Effector memory CD4-positive, alpha-beta T cell (primary cell): ENCODE measurements around the gene KRT33A.

Experiments
- DNase-seq, 3 donors: peaks; one replicate each; pipeline ENCODE4 v3.0.0-alpha.2; 2020
- H3K27ac ChIP-seq: 2 replicates; pipeline ENCODE4 v1.7.0; 2013; ENCODE audit warnings: mild to moderate bottlenecking, low read length, moderate library complexity; ENCODE audit not compliant: insufficient read depth, poor library complexity, severe bottlenecking
- H3K27me3 ChIP-seq: replicated peaks from 2 replicates; pipeline ENCODE4 v1.7.0; 2013; ENCODE audit warnings: mild to moderate bottlenecking, low read length; ENCODE audit not compliant: insufficient read depth, control insufficient read depth, poor library complexity, severe bottlenecking
- H3K36me3 ChIP-seq: 2 replicates; pipeline ENCODE4 v1.7.0; 2013; ENCODE audit warnings: mild to moderate bottlenecking, low read length, moderate library complexity; ENCODE audit not compliant: control insufficient read depth, insufficient read depth
- H3K4me1 ChIP-seq: 2 replicates; pipeline ENCODE4 v1.7.0; 2013; ENCODE audit warnings: low read length, mild to moderate bottlenecking; ENCODE audit not compliant: control insufficient read depth, insufficient read depth, poor library complexity, severe bottlenecking
- H3K4me3 ChIP-seq: 2 replicates; pipeline ENCODE4 v1.7.0; 2013; ENCODE audit warnings: low read length, low read depth, mild to moderate bottlenecking; ENCODE audit not compliant: insufficient read depth, poor library complexity, severe bottlenecking
- H3K9me3 ChIP-seq: 2 replicates; pipeline ENCODE4 v1.7.0; 2013; ENCODE audit warnings: mild to moderate bottlenecking, low read length, moderate library complexity; ENCODE audit not compliant: control insufficient read depth

Gene KRT33A

DNA sequence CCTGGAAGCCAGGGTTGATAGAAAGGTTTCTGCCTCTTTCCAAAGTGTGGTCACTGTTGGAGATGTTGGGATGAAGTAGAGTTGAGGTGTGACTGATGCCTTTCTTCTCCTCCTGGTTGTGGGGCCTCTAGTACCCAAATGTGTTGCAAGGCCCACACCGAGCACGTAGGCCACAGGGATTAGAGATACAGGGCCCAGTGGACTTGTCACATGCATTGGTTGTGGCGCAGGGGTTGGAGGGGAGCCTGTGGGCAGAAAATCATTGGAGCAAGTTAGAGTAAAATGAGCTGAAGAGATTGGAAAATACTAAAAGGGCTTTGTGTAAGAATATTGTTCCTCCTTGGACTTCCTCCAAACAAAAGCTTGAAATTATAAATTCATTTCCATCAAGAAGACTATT, 4.6 kb downstream of the KRT33A start:
- H3K36me3 ChIP-seq, result no peaks in the 10 kb centered on the region
- H3K27me3 ChIP-seq, result no peaks in the 10 kb centered on the region
- DNase-seq, result no peak
- peaks cover 4% of the 10 kb centered on the region for H3K9me3 ChIP-seq
- H3K4me3 ChIP-seq, result no peak overlapping the region
- peaks cover 8% of the 10 kb centered on the region for H3K4me1 ChIP-seq
- H3K27ac ChIP-seq, result no peak overlapping the region

GRCh38 chr17:41343029-41343428, 7.6 kb downstream of the KRT33A start:
- Histone ChIP-seq H3K4me1 (peaks cover 25% of the 10 kb centered on the region), H3K36me3 (no peaks in the 10 kb centered on the region)

GRCh38 chr17:41340934-41341861, 9.4 kb downstream of the KRT33A start:
- Histone ChIP-seq H3K4me1 (peaks cover 25% of the 10 kb centered on the region), H3K9me3 (peaks cover 4% of the 10 kb centered on the region), H3K4me3 (no peak overlapping the region), H3K27ac (peak overlapping the region; percentile 87), H3K27me3 (no peaks in the 10 kb centered on the region), H3K36me3 (no peaks in the 10 kb centered on the region)
- DNase-seq, result peak; percentile 34 to 51 (median 34)

More at GRCh38 chr17:41343029-41343428, 7.6 kb downstream of the KRT33A start:
- no peak for DNase-seq
- Histone ChIP-seq H3K4me3 (no peak overlapping the region), H3K27ac (no peak overlapping the region), H3K9me3 (peaks cover 4% of the 10 kb centered on the region), H3K27me3 (no peaks in the 10 kb centered on the region)

DNA sequence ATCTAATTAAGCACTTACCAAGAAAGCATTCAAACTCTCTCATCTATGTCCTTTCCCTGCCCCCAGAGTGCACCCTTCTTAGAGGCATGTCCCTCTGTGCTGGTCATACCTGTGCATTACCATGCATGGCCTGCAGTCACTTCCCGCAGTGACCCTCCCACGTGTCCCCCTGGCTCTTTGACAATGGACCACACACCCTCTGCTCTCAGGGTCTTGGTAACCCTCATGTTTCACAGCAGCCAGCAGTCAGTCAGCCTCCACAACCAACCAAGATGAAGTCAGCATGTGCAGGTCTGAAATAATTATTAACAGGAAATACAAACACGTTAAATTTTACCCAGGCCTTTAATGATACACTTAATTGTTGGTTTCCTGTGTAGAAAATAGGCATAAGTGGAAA, 10.1 kb downstream of the KRT33A start:
- H3K4me1 ChIP-seq, result peaks cover 31% of the 10 kb centered on the region
- no peaks in the 10 kb centered on the region for H3K36me3 ChIP-seq
- H3K4me3 ChIP-seq, result no peak overlapping the region
- peaks cover 4% of the 10 kb centered on the region for H3K9me3 ChIP-seq
- H3K27ac ChIP-seq, result peak overlapping the region; percentile 87
- H3K27me3 ChIP-seq, result no peaks in the 10 kb centered on the region
- no peak for DNase-seq

- no peak overlapping the region for H3K4me3 ChIP-seq
- H3K4me1 ChIP-seq, result peaks cover 39% of the 10 kb centered on the region
- H3K9me3 ChIP-seq, result peaks cover 4% of the 10 kb centered on the region
- H3K27ac ChIP-seq, result peak overlapping the region; percentile 87
- DNase-seq, result no peak
- no peaks in the 10 kb centered on the region for H3K36me3 ChIP-seq
- no peaks in the 10 kb centered on the region for H3K27me3 ChIP-seq
Observed at GRCh38 chr17:41339571-41340172, 11.0 kb downstream of the KRT33A start.

- Histone ChIP-seq H3K36me3 (no peaks in the 10 kb centered on the region), H3K27ac (peak overlapping the region; percentile 87), H3K27me3 (no peaks in the 10 kb centered on the region), H3K4me3 (no peak overlapping the region), H3K9me3 (peaks cover 4% of the 10 kb centered on the region), H3K4me1 (peaks cover 41% of the 10 kb centered on the region)
- peak; percentile 35 to 43 (median 42) for DNase-seq
Observed at GRCh38 chr17:41338961-41339485, 11.6 kb downstream of the KRT33A start.

DNA sequence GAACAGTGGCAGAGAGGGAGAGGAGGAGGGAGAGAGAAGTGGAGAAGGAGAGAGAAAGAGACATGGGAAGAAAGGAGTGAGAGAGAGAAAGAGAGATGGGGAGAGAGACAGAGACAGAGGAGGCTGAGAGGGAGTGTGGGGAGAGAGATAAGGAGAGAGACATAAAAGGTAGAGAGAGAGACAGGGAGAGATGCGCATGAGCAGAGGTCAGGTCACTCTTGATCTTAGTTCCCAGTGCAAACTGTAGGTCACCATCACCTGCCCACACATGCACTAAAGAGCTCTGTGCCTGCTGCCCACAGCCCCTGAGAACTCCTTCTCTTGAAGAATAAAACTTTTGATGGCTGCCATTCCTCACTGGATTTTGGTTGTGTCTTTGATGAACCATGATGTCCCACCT, 14.9 kb downstream of the KRT33A start:
- peaks cover 31% of the 10 kb centered on the region for H3K4me1 ChIP-seq
- no peaks in the 10 kb centered on the region for H3K36me3 ChIP-seq
- no peak for DNase-seq
- H3K27ac ChIP-seq, result no peak overlapping the region
- no peaks in the 10 kb centered on the region for H3K27me3 ChIP-seq
- no peak overlapping the region for H3K4me3 ChIP-seq
- no peaks in the 10 kb centered on the region for H3K9me3 ChIP-seq

DNA sequence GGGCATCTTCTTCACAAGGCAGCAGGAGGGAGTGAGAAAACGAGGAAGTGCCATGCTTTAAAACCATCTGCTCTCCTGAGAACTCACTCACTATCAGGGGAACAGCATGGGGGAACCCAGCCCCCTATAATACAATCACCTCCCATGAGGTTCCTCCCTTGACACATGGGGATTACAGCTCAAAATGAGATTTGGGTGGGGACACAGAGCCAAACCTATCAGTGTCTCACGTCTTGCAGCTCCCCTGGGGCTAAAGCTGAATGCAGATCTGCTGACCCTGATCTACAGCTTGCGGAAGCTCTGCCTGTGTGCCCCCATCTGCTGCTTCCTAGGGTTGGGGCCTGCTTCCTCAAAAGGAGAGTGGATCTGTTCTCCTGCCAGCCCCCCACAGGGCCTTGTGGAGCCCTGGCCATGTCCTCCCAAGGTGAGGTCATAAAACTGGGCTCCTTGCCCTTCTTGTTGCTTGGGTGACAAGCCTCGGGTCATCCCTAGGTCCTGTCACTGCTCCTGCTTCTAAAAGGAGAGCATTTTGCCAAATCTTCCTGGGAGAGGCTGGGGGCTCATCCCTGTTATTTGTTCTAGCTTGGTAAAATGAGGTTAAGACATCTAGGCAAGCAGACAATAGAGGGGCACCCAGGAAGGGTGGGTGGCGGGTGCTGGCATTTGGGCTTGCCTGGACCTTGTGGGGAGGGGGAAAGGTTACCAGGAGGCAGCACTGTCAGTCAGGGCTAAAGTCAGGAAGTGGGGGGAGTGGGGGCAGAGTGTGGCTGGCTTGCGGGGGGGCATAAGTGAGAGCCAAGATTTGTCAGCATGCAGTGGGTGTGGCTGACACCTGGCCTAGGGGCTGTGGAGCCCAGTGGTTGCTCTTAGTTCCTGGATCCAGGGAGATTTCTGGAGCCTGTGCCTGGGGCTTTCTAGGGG, 16.0 kb downstream of the KRT33A start:
- H3K36me3 ChIP-seq, result no peaks in the 10 kb centered on the region
- H3K4me3 ChIP-seq, result no peak overlapping the region
- no peak for DNase-seq
- H3K27ac ChIP-seq, result no peak overlapping the region
- H3K4me1 ChIP-seq, result peaks cover 20% of the 10 kb centered on the region
- H3K9me3 ChIP-seq, result no peaks in the 10 kb centered on the region
- H3K27me3 ChIP-seq, result no peaks in the 10 kb centered on the region

DNA sequence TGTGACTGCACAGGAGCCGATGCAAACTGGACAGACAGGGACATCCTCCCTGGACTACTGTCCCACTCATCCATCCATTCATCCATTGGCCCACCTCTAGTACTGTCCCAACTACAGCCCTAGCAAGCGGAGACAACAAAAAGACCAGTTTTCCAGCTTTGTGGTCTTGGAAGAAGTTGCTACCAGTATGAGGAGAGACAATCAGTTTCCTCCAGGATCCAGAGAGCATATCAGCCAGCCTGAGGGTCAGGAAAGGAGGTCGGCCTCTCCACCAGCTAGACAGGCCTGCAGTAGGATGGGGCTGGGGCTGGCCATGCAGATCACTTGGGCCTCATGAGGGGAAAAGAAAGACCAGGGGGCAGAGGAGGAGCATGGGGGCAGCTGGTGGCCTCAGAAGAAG, 16.8 kb downstream of the KRT33A start:
- H3K4me1 ChIP-seq, result peaks cover 16% of the 10 kb centered on the region
- no peaks in the 10 kb centered on the region for H3K27me3 ChIP-seq
- H3K4me3 ChIP-seq, result no peak overlapping the region
- no peak for DNase-seq
- H3K27ac ChIP-seq, result no peak overlapping the region
- H3K36me3 ChIP-seq, result no peaks in the 10 kb centered on the region
- H3K9me3 ChIP-seq, result no peaks in the 10 kb centered on the region
